ENCODE results near the gene NMT2.

GRCh38 chr10:15121707-15122106, 46.8 kb downstream of the NMT2 start:
- TF ChIP-seq POLR2AphosphoS5 (IDR thresholded peaks at IDR 0.05; ENCODE audit: low read depth, low read length) (no peak), CTCF (IDR thresholded peaks at IDR 0.05) (no peak)

Data from Panc1 (cell line).